Vagina (tissue), 2 donors: ENCODE measurements around the gene ARID2. TPM values are rescaled to one million over a fixed set of nuclear protein-coding genes. Genes with fewer than 3 reads are reported as not detected.

ENCODE experiments used
- DNase-seq, 2 donors: peaks; one replicate each; pipeline ENCODE4 v3.0.0-alpha.2; 2017; ENCODE audit errors: extremely low spot score in 2 of 2
- H3K27ac ChIP-seq: fragments of 200-600 bp; sonication (generic); one replicate; pipeline ENCODE4 v1.5.1; 2019
- H3K27me3 ChIP-seq: fragments of 200-600 bp; sonication (generic); one replicate; pipeline ENCODE4 v1.5.1; 2019
- H3K36me3 ChIP-seq, 2 donors: fragments of 200-600 bp; sonication (generic); one replicate each; pipeline ENCODE4 v1.5.1; 2017 to 2019
- H3K4me1 ChIP-seq: fragments of 200-600 bp; sonication (generic); one replicate; pipeline ENCODE4 v1.5.1; 2019
- H3K4me3 ChIP-seq, 2 donors: fragments of 200-600 bp; sonication (generic); 1 replicate in 1 of 2; 2 replicates in 1 of 2; pipeline ENCODE4 v1.5.1; 2016 to 2019
- H3K9me3 ChIP-seq: fragments of 200-600 bp; sonication (generic); one replicate; pipeline ENCODE4 v1.5.1; 2019
- CTCF ChIP-seq, 3 experiments: fragments of 450-650 bp in 2 of 3; fragments of 200-600 bp in 1 of 3; sonication (generic) in 1 of 3; IDR thresholded peaks; one replicate each; pipeline ENCODE4 v1.5.1; 2017 to 2019; ENCODE audit warnings: antibody characterized with exemption in 3 of 3, mild to moderate bottlenecking in 2 of 3, moderate library complexity in 2 of 3
- POLR2A ChIP-seq, 2 donors: fragments of 450-650 bp; IDR thresholded peaks; one replicate each; pipeline ENCODE4 v1.6.1; 2017; ENCODE audit warnings: antibody characterized with exemption in 2 of 2, mild to moderate bottlenecking in 2 of 2, moderate library complexity in 2 of 2
- POLR2AphosphoS5 ChIP-seq, 2 donors: sonication (generic); formaldehyde crosslinking; IDR thresholded peaks; one replicate each; pipeline ENCODE4 v1.9.0; 2017; ENCODE audit warnings: antibody characterized with exemption in 2 of 2, mild to moderate bottlenecking in 2 of 2, low read depth in 1 of 2; ENCODE audit not compliant: insufficient read depth in 1 of 2
- intact Hi-C: fragments of 100-400 bp; cut with DNase I; formaldehyde crosslinking; loops from one replicate; pipeline ENCODE4 v1.15.1; 2023
- total RNA-seq: library from RNA; depleted of rRNA; stranded (reverse); fragments of >200 nt; gene quantifications from one replicate; pipeline ENCODE4 v1.2.3, GENCODE V29; 2016

Gene ARID2
- total RNA-seq, 1 donor from 2014 or later: 39.0 TPM

GRCh38 chr12:45839917-45840316 lies 110.4 kb downstream of the ARID2 start:
- H3K27me3 ChIP-seq: no peaks in the 10 kb centered on the region
- H3K4me3 ChIP-seq: no peak overlapping the region
- intact Hi-C loops: no loop called here
- H3K27ac ChIP-seq: no peak overlapping the region
- no peaks in the 10 kb centered on the region for H3K9me3 ChIP-seq
- TF ChIP-seq CTCF (IDR thresholded peaks at IDR 0.05) (no peak), POLR2A (IDR thresholded peaks at IDR 0.05) (no peak), POLR2AphosphoS5 (IDR thresholded peaks at IDR 0.05; ENCODE audit: insufficient read depth in 1 of 2, low read depth in 1 of 2) (no peak)
- H3K36me3 ChIP-seq: peaks cover 0 to 37% of the 10 kb centered on the region in 2 donors
- H3K4me1 ChIP-seq: no peaks in the 10 kb centered on the region
- DNase-seq: no peak

DNA sequence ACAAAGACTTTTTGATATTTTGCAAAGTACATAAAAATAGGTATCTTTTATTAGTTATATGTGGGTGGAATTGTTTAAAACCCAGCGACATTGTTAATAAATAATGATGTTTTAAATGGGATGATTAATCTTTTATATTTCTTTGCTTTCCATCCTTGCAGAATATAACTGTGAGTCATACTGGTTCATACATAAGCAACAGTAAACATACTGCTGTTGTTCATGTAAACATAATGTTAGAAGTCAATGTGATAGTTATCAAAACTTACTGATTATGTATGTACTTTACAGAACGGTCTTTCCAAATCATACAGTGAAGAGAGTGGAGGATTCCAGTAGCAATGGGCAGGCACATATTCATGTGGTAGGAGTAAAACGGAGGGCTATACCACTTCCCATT lies 119.8 kb downstream of the ARID2 start:
- DNase-seq: no peak
- Histone ChIP-seq H3K9me3 (no peaks in the 10 kb centered on the region), H3K27ac (no peak overlapping the region), H3K27me3 (no peaks in the 10 kb centered on the region), H3K4me1 (no peaks in the 10 kb centered on the region), H3K4me3 (no peak overlapping the region), H3K36me3 (peaks cover 0 to 41% of the 10 kb centered on the region in 2 donors)
- TF ChIP-seq POLR2AphosphoS5 (IDR thresholded peaks at IDR 0.05; ENCODE audit: insufficient read depth in 1 of 2, low read depth in 1 of 2) (no peak), CTCF (IDR thresholded peaks at IDR 0.05) (no peak), POLR2A (IDR thresholded peaks at IDR 0.05) (no peak)
- intact Hi-C loops: no loop called here

- no peak overlapping the region for H3K27ac ChIP-seq
- H3K4me1 ChIP-seq: no peaks in the 10 kb centered on the region
- intact Hi-C loops: no loop called here
- H3K27me3 ChIP-seq: no peaks in the 10 kb centered on the region
- no peak overlapping the region for H3K4me3 ChIP-seq
- peaks cover 0 to 41% of the 10 kb centered on the region in 2 donors for H3K36me3 ChIP-seq
- no peak for TF ChIP-seq CTCF (IDR thresholded peaks at IDR 0.05)
- no peak for TF ChIP-seq POLR2A (IDR thresholded peaks at IDR 0.05)
- no peak for TF ChIP-seq POLR2AphosphoS5 (IDR thresholded peaks at IDR 0.05; ENCODE audit: insufficient read depth in 1 of 2, low read depth in 1 of 2)
- H3K9me3 ChIP-seq: no peaks in the 10 kb centered on the region
- DNase-seq: no peak
Observed at GRCh38 chr12:45850302-45850701, 120.8 kb downstream of the ARID2 start.

DNA sequence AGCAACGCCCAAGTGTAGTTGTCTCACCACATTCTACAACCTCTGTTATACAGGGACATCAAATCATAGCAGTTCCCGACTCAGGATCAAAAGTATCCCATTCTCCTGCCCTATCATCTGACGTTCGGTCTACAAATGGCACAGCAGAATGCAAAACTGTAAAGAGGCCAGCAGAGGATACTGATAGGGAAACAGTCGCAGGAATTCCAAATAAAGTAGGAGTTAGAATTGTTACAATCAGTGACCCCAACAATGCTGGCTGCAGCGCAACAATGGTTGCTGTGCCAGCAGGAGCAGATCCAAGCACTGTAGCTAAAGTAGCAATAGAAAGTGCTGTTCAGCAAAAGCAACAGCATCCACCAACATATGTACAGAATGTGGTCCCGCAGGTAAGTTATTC lies 123.0 kb downstream of the ARID2 start:
- no peak overlapping the region for H3K4me3 ChIP-seq
- intact Hi-C loops: no loop called here
- H3K36me3 ChIP-seq: peaks cover 0 to 41% of the 10 kb centered on the region in 2 donors
- H3K9me3 ChIP-seq: no peaks in the 10 kb centered on the region
- no peak for DNase-seq
- H3K27me3 ChIP-seq: no peaks in the 10 kb centered on the region
- TF ChIP-seq CTCF (IDR thresholded peaks at IDR 0.05): no peak
- no peak for TF ChIP-seq POLR2A (IDR thresholded peaks at IDR 0.05)
- no peaks in the 10 kb centered on the region for H3K4me1 ChIP-seq
- H3K27ac ChIP-seq: no peak overlapping the region

DNA sequence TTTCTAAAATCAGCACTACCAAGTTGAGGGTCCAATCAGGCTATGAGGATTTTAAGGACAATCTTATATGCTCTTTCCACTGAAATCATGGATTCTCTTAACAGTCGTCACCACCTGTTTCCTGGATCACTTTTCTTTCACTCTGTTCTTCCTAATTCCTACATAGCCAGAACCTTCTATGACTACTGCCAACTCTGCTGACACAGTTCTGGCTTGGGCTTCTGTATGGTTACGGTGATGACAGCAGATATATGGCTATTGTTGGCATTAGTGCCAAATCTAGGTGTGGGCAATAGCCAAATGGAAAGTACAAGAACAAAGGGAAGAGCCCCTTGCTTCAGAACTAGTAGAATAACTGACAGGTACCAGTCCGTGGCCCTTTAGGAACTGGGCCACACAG lies 124.0 kb downstream of the ARID2 start:
- TF ChIP-seq CTCF (IDR thresholded peaks at IDR 0.05) (no peak), POLR2A (IDR thresholded peaks at IDR 0.05) (no peak), POLR2AphosphoS5 (IDR thresholded peaks at IDR 0.05; ENCODE audit: insufficient read depth in 1 of 2, low read depth in 1 of 2) (no peak)
- Histone ChIP-seq H3K27ac (no peak overlapping the region), H3K27me3 (no peaks in the 10 kb centered on the region), H3K36me3 (peaks cover 0 to 36% of the 10 kb centered on the region in 2 donors), H3K4me1 (no peaks in the 10 kb centered on the region), H3K9me3 (no peaks in the 10 kb centered on the region), H3K4me3 (no peak overlapping the region)
- intact Hi-C loops: no loop called here
- DNase-seq: no peak
